NCI-H524 (cell line): ENCODE measurements around the gene CAMTA1.
A peak's percentile ranks its signal among the peaks of the same experiment; 100 is the strongest.

Experiments used
- DNase-seq, 2 experiments: peaks; one replicate each; lab custom pipeline; 2025; lab: John Stamatoyannopoulos, UW

The CAMTA1 gene

DNA sequence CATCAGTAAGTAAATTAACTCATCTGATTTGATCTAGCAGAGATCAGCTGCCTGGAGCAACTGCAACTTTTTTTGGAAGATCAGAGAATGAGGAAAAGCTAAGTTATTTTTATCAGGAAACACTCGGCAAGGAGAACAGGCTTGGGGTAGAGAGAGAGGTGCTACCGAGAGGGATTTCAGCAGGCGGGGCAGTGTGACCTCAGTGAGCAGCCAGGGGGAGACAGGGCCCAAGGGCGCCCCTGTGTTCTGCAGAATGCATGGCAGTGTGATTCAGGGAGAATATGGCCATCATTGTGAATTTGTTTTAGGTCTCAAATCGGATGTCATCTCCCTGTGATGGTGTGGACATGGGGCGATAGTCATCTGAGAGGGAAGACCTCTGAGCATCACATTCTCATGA is 501.8 kb downstream of the CAMTA1 start:
- no peak for DNase-seq

DNA sequence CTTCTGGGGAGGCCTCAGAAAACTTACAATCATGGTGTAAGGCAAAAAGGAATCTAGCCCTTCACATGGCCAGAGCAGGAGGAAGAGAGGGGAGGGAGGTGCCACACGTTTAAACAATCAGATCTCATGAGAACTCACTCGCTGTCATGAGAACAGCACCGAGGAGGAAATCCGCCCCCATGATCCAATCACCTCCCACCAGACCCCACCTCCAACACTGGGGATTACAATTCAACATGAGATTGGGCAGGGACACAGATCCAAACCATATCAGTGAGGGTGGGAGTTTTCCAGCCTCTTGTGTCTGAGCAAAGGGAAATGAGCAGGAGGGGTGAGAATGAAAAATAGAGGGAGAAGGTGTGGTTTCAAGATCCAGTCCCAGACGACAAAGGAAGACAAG is 503.7 kb downstream of the CAMTA1 start:
- no peak for DNase-seq

- no peak for DNase-seq
These were observed 504.4 kb downstream of the CAMTA1 start for GRCh38 chr1:7289694-7290093.

- no peak for DNase-seq
These were observed 506.0 kb downstream of the CAMTA1 start for GRCh38 chr1:7290971-7291970.

GRCh38 chr1:7292036-7292681 is 506.9 kb downstream of the CAMTA1 start:
- no peak for DNase-seq

GRCh38 chr1:7292714-7293419 is 507.6 kb downstream of the CAMTA1 start:
- peak; percentile 2 to 39 for DNase-seq

DNA sequence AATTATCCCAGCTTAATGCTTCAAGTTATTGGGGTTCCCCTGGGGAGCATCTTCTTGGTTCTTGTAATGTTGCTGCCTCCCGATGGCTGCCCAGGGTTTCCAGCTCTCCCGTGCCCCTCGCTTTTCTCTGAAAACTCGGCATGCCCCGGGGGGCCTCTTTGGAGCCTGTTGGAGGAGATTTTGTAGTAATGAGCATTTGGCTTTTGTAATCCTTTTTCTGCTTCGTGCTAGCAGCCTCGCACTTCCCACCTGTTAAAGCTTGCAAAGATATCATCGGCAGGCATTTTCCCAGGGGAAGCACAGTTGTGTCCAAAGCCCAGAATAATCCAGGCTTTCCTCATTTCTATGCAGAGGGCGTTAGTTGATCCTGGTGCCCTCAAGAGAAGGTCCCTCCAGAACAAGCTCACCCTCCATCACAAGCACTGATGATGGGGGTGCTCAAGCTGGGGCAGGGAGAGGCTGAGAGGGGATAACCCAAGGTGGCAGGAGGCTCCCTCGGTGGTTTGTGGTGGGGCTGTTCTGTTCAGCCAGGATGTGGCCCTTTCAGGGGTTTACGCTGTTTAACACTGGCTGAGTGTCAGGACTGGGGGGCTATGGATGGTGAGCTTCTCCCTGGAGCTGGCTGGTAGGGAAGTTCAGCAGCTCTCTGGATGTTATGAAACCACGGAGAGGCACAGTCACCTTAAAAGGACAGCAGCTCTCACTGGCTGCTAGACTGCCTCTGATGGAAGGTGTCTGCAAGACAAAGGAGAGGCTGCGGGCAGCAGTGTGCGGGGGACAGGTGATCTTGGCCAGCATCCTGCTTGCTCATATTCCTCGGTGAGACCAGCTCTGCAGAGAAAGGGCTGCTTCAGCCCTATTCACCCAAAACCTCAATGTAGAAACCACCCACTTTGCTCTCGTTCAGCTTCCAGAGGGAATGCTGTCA is 508.7 kb downstream of the CAMTA1 start:
- peak; percentile 39 to 83 for DNase-seq

- DNase-seq: no peak
These were observed 509.4 kb downstream of the CAMTA1 start for GRCh38 chr1:7294636-7295035.

DNA sequence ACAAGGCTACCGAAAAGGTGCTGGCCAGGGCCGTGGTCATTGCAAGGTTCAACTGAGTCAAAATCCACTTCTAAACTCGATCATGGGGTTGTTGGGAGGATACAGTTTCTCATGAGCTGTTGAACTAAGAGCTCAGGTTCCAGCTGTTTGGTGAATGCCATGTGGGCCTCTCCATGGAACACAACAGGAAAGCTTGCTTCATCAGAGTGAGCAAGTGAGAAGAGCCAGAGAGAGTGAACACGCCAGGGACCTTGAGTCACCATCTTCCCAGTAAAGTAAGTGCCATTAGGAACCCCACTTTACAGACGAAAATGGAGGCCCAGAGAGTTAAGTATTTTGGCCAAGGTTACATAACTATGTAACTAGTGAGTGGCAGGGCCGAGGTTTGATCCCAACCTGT is 510.7 kb downstream of the CAMTA1 start:
- DNase-seq: no peak

DNA sequence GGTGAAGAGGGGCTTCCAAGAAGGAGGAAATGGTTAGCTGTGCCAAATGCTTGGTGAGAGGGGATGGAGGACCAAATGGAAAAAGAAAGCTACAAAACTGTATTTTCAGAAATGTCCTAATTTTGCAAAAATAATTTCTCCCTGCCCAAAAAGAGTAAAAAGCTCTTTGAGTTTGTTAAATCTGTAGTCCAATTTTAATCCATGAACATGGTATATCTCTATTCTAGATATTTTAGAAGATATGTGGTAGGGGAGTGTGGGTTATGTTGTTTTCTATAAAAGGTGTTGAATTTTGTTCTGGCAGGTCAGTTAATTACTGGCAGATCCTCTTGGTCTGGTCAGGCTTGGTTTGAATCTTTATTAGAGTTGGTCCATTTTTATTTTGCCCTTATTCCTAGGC is 511.7 kb downstream of the CAMTA1 start:
- no peak for DNase-seq

- no peak for DNase-seq
These were observed 512.9 kb downstream of the CAMTA1 start for GRCh38 chr1:7298145-7298544.

DNA sequence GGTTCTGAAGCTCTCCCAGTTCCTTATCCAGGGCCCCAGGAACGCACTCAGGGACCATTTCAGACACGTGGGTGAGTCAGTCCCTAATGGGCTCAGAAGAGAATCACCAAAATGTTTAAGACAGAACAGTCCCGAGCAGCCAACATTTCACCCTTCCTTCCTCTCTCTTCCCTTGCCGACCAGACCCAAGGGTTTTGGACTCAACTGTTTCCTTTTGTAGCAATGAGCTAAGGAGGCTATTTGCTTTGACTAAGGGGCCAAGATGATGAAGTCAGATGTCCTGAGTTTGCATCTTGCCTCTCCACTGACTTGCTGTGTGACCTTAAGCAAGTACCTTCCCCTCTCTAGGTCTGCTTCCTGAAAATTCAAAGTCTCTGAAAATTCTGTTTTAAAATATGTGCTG is 513.5 kb downstream of the CAMTA1 start:
- no peak for DNase-seq

- DNase-seq: no peak
These were observed 514.1 kb downstream of the CAMTA1 start for GRCh38 chr1:7299329-7299799.

DNA sequence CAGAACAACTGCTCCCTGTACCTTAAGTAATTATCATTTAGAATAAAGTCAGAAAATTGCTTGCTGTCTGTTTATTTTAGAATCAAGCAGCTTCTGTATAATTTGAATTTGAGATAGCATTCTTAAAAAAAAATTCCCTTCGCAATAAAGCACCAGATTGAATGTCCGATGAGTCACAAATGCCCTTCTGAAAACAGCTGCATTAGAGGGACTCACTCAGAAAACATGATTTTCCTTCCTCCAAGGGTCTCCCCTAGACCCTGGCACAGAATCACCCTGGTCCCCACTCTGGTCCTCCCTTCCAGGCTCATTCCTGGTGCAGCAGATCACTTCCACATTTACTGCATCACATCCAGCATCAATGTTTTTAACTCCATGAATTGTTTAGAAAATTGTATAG is 514.7 kb downstream of the CAMTA1 start:
- DNase-seq: no peak

GRCh38 chr1:7300893-7301663 is 515.8 kb downstream of the CAMTA1 start:
- DNase-seq: no peak

- no peak for DNase-seq
These were observed 516.4 kb downstream of the CAMTA1 start for GRCh38 chr1:7301664-7301981.

DNA sequence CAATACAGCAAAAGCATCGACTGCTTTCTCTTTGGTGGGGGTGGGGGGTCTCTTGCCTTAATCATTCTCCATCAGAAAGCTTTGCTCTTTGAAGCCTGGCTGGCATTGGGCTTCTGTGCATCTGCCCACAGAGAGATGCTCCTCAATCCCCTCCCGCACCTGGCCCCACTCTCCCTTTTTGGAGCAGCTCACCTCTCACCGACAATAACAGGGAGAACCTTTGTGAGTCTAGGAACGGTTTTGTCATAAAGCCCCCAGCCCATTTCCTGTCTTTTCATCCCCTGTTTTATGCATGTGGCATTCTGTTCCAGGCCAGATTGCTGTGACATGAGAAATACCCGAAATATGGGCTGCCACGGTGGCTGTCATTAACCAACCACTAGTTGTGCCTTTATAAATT is 516.9 kb downstream of the CAMTA1 start:
- no peak for DNase-seq

DNA sequence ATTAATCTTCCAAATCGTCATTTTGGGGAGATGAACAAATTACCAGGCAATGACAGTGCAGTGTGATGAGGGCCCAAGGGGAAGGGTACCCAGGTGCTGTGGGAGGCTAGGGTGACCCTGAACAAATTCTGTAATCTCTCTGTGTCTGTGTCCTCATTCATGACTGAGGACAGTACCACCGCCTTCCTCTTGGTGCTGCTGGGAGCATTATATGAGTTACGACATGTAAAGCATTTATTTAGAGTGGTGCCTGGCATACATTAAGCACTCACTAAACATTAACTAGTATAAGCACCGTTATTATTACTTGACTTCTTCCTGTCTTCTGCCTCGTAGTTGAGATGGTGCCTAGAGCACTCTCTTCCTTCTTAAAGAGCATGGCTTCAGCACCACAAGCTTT is 517.6 kb downstream of the CAMTA1 start:
- no peak for DNase-seq

GRCh38 chr1:7303554-7304317 is 518.5 kb downstream of the CAMTA1 start:
- DNase-seq: peak in 1 of 2 experiments; percentile 17

DNA sequence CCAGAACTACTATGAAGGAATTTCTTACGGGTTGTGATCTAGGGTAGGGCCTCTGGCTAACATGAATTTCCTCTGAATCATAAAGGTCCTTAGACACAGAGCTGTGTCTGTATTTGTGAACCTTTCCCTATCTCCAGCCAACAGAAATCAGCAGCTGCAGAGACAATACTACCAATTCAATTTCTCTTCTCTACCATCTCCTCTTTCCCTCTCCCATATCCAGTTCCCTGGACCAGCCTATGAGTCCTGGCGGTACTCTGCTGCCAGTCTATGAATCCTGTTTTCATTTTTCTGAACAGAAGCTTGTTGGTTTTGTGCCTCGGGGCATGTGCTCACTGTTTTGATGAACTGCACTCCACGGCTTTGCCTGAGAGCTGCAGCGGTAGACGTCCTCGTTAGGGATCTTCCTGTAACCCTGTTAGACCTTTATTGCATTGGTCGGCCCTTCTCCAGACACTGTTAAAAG is 527.9 kb downstream of the CAMTA1 start:
- no peak for DNase-seq
